AG04449 (cell line): ENCODE data around the gene KRTAP1-3.
"Not testable (repeated sequence)": the region's sequence is repeated elsewhere in the genome, so short reads cannot be mapped to it uniquely, and the experiment has no call there.

Experiments
- CTCF ChIA-PET: fragments of 350-600 bp; formaldehyde crosslinking; extraction: SDS; loops from one replicate; lab custom pipeline; 2021; ENCODE audit warnings: antibody characterized with exemption; lab: Yijun Ruan, JAX
- POLR2A ChIA-PET: fragments of 400-600, 350-600 bp; formaldehyde crosslinking; extraction: SDS; loops from one replicate; lab custom pipeline; 2020; ENCODE audit warnings: antibody characterized with exemption, inconsistent platforms; lab: Yijun Ruan, JAX
- DNase-seq: peaks from one replicate; pipeline ENCODE4 v3.0.0-alpha.2; 2010; ENCODE audit warnings: low read depth, low spot score
- H3K4me3 ChIP-seq: 2 replicates; pipeline ENCODE4 v1.5.1; 2011; ENCODE audit warnings: low read depth, mild to moderate bottlenecking, control low read depth, low read length
- CTCF ChIP-seq: IDR thresholded peaks from one replicate; pipeline ENCODE4 v1.5.1; 2011; ENCODE audit warnings: mild to moderate bottlenecking, moderate library complexity, low read length, control low read depth, inconsistent platforms; ENCODE audit not compliant: insufficient read depth; ENCODE audit errors: missing control alignments

Gene KRTAP1-3

DNA sequence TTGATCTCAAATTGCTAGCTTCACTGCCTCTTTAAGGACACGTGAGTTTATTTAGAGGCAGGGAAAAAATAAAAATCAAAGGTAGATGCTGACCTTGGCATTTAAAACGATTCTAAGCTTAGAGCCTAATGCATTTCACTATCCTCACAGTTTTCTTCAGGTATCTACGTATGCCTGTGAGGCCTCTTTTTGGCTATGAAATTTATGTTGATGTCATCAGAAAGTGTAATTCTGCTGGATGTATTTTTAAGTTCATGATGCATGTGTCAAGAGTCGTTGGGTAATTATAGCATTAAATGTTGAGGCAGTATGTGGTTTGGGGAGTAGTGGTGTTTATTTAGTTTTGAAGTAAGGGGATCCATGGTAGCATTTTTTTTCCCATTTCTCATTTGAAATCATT lies 30.7 kb downstream of the KRTAP1-3 start:
- no peak for DNase-seq
- no peak overlapping the region for H3K4me3 ChIP-seq
- POLR2A ChIA-PET, result no interaction called here
- CTCF ChIA-PET, result interaction anchor here (1.1 kb wide), 1 partner anchor 9 kb away, joined by 5 read pairs; no protein-coding TSS in a partner anchor
- no peak for TF ChIP-seq CTCF

GRCh38 chr17:41002814-41003213 lies 31.9 kb downstream of the KRTAP1-3 start:
- DNase-seq, result no peak
- no peak for TF ChIP-seq CTCF
- no peak overlapping the region for H3K4me3 ChIP-seq
- CTCF ChIA-PET, result no interaction called here
- POLR2A ChIA-PET, result no interaction called here

DNA sequence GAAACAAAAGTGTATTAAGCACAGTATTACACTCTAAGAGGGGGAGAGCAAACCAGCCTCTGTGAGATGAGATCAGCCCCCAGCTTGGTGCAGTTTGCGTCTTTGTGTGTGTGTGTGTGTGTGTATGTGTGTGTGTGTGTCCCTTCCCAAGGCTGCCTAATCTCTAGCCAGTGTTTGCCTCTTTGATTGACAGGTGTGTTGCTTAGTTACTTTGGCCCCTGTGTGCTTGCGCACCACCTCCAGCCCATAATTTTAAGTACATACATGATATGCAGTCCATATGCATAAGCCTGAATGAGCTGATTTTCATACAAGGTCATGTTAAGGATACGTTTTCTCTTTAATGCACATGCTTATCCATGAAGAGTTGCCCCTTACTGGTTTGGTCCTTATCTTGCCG lies 32.9 kb downstream of the KRTAP1-3 start:
- H3K4me3 ChIP-seq, result no peak overlapping the region
- no peak for TF ChIP-seq CTCF
- ChIA-PET POLR2A (no interaction called here), CTCF (no interaction called here)
- DNase-seq, result no peak

DNA sequence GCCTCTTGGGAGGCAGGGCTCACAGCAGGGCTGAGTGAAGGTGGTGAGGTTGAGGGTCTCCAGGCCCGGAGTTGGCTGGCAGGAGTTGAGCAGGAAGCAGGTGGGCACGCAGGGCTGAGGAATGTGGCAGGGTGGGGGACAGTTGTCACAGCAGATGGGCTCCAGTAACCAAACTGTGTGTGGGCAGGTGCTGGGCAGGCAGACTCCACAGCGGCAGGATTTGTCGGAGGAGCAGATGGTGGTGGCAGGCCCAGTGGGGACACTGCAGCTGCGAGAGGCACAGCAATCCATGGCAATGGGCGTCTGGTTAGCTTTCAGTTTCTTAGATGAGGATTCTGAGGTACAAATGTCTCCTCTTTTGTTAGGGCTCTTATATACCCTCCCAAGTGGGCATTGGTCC lies 35.1 kb downstream of the KRTAP1-3 start, which contains the start of gene KRTAP3-2:
Gene KRTAP3-2 (minus strand): TSS at position 344 of the 400 bp plus-strand sequence. CDS start 53 bp downstream, at position 291.
- CTCF ChIA-PET, DNase-seq, H3K4me3 ChIP-seq, POLR2A ChIA-PET: not testable (repeated sequence)

DNA sequence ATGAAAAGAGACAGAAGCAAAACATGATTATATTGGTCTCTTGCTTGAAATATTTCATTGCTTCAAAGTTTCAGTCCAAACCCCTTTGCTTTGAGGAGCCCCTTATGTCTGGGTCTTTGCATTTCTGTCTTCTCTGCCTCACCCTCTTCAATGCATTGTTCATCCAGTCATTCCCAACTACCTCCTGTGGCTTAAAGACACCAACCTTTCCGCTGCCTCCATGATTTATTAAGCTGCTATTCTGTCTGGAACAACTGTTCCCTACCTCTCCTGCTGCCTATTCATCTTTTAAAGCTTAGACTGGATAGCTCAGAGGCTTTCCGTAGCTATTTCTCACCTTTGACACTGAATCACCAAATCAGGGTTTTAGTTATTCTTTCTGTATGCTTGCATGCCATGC lies 37.3 kb downstream of the KRTAP1-3 start:
- ChIA-PET CTCF (no interaction called here), POLR2A (no interaction called here)
- H3K4me3 ChIP-seq, result no peak overlapping the region
- no peak for TF ChIP-seq CTCF
- no peak for DNase-seq

GRCh38 chr17:40996829-40997228 lies 37.8 kb downstream of the KRTAP1-3 start:
- ChIA-PET CTCF (no interaction called here), POLR2A (no interaction called here)
- no peak for DNase-seq
- no peak for TF ChIP-seq CTCF
- no peak overlapping the region for H3K4me3 ChIP-seq

DNA sequence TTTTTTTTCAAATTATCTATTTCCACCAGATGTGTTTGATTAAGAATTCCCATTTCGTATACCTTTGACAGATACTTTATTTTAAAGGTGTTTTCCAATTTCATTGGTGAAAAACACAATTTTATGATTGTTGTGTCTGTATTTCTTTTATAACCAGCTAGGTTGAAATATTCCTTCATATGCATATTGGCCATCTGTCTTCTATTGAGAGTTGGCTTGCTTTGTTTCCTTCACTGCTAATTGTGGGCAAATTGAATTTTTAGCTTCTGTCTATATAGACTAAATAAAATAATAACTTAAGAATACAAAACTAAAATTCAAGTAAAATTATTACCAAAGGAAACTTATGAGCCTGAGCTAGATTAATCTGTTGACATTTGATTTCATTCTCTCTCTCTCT lies 39.6 kb downstream of the KRTAP1-3 start:
- ChIA-PET POLR2A (no interaction called here), CTCF (interaction anchor here (1.2 kb wide), 1 partner anchor 32 kb away, joined by 3 read pairs; no protein-coding TSS in a partner anchor)
- no peak overlapping the region for H3K4me3 ChIP-seq
- no peak for TF ChIP-seq CTCF
- no peak for DNase-seq
